ENCODE results near the gene ALOX15B.
"Not testable (repeated sequence)": the region's sequence is repeated elsewhere in the genome, so short reads cannot be mapped to it uniquely, and the experiment has no call there.

ALOX15B gene

GRCh38 chr17:8075574-8076342, 36.9 kb downstream of the ALOX15B start:
- H3K4me1 Mint-ChIP-seq = peaks cover 32% of the 10 kb centered on the region
- peaks cover 20% of the 10 kb centered on the region for H3K27me3 Mint-ChIP-seq
- H3K27ac Mint-ChIP-seq = no peak overlapping the region
- no peaks in the 10 kb centered on the region for H3K9me3 Mint-ChIP-seq
- no peaks in the 10 kb centered on the region for H3K36me3 Mint-ChIP-seq
- H3K4me3 Mint-ChIP-seq = no peak overlapping the region

GRCh38 chr17:8076502-8077266, 37.8 kb downstream of the ALOX15B start:
- Mint-ChIP-seq H3K27me3 (peaks cover 19% of the 10 kb centered on the region), H3K4me1 (peaks cover 35% of the 10 kb centered on the region), H3K4me3 (no peak overlapping the region), H3K27ac (peak overlapping the region; percentile 68), H3K9me3 (no peaks in the 10 kb centered on the region), H3K36me3 (no peaks in the 10 kb centered on the region)

GRCh38 chr17:8077939-8078338, 39.1 kb downstream of the ALOX15B start:
- peaks cover 32% of the 10 kb centered on the region for H3K4me1 Mint-ChIP-seq
- peak overlapping the region; percentile 19 for H3K27ac Mint-ChIP-seq
- H3K4me3 Mint-ChIP-seq = peak overlapping the region; percentile 15
- H3K27me3 Mint-ChIP-seq = peaks cover 14% of the 10 kb centered on the region
- H3K36me3 Mint-ChIP-seq, H3K9me3 Mint-ChIP-seq: not testable (repeated sequence)

GRCh38 chr17:8079291-8080207, 40.7 kb downstream of the ALOX15B start:
- no peaks in the 10 kb centered on the region for H3K36me3 Mint-ChIP-seq
- H3K9me3 Mint-ChIP-seq = no peaks in the 10 kb centered on the region
- peaks cover 20% of the 10 kb centered on the region for H3K4me1 Mint-ChIP-seq
- peaks cover 5% of the 10 kb centered on the region for H3K27me3 Mint-ChIP-seq
- peak overlapping the region; percentile 93 for H3K4me3 Mint-ChIP-seq
- peak overlapping the region; percentile 84 for H3K27ac Mint-ChIP-seq

- peaks cover 15% of the 10 kb centered on the region for H3K4me1 Mint-ChIP-seq
- no peak overlapping the region for H3K27ac Mint-ChIP-seq
- no peaks in the 10 kb centered on the region for H3K36me3 Mint-ChIP-seq
- H3K4me3 Mint-ChIP-seq = peak overlapping the region; percentile 93
- no peaks in the 10 kb centered on the region for H3K9me3 Mint-ChIP-seq
- H3K27me3 Mint-ChIP-seq = no peaks in the 10 kb centered on the region
Observed at GRCh38 chr17:8080208-8080798, 41.4 kb downstream of the ALOX15B start.

GRCh38 chr17:8080799-8081219, 42.0 kb downstream of the ALOX15B start:
- peaks cover 15% of the 10 kb centered on the region for H3K4me1 Mint-ChIP-seq
- H3K4me3 Mint-ChIP-seq = no peak overlapping the region
- H3K9me3 Mint-ChIP-seq = no peaks in the 10 kb centered on the region
- H3K27ac Mint-ChIP-seq = no peak overlapping the region
- H3K27me3 Mint-ChIP-seq = no peaks in the 10 kb centered on the region
- H3K36me3 Mint-ChIP-seq = no peaks in the 10 kb centered on the region

- Mint-ChIP-seq H3K4me1 (peaks cover 15% of the 10 kb centered on the region), H3K9me3 (no peaks in the 10 kb centered on the region), H3K27me3 (no peaks in the 10 kb centered on the region), H3K27ac (no peak overlapping the region), H3K4me3 (peak overlapping the region; percentile 51), H3K36me3 (no peaks in the 10 kb centered on the region)
Observed at GRCh38 chr17:8081876-8082275, 43.0 kb downstream of the ALOX15B start.

GRCh38 chr17:8082292-8082691, 43.4 kb downstream of the ALOX15B start:
- Mint-ChIP-seq H3K27me3 (no peaks in the 10 kb centered on the region), H3K4me3 (no peak overlapping the region), H3K27ac (no peak overlapping the region), H3K4me1 (peaks cover 15% of the 10 kb centered on the region), H3K36me3 (no peaks in the 10 kb centered on the region), H3K9me3 (no peaks in the 10 kb centered on the region)

GRCh38 chr17:8084250-8084649, 45.4 kb downstream of the ALOX15B start:
- Mint-ChIP-seq H3K36me3 (no peaks in the 10 kb centered on the region), H3K27ac (no peak overlapping the region), H3K27me3 (no peaks in the 10 kb centered on the region), H3K9me3 (no peaks in the 10 kb centered on the region), H3K4me3 (no peak overlapping the region), H3K4me1 (peaks cover 12% of the 10 kb centered on the region)

GRCh38 chr17:8087075-8087951, 48.5 kb downstream of the ALOX15B start, which contains the start of gene ALOX12B:
Gene ALOX12B, minus strand, starts transcription at chr17:8087716. Its CDS starts 274 bp downstream, at chr17:8087442.
- H3K4me3 Mint-ChIP-seq = no peak within 1 kb of the TSS
- H3K9me3 Mint-ChIP-seq = no peaks in the 10 kb centered on the region
- H3K27me3 Mint-ChIP-seq = peaks cover 3% of the 10 kb centered on the region
- H3K4me1 Mint-ChIP-seq = no peaks in the 10 kb centered on the region
- no peaks in the 10 kb centered on the region for H3K36me3 Mint-ChIP-seq
- H3K27ac Mint-ChIP-seq = no peak within 1 kb of the TSS

- Mint-ChIP-seq H3K4me3 (no peak overlapping the region), H3K27ac (no peak overlapping the region), H3K27me3 (peaks cover 3% of the 10 kb centered on the region), H3K4me1 (no peaks in the 10 kb centered on the region), H3K9me3 (no peaks in the 10 kb centered on the region), H3K36me3 (no peaks in the 10 kb centered on the region)
Observed at GRCh38 chr17:8087952-8088230, 49.0 kb downstream of the ALOX15B start.

- Mint-ChIP-seq H3K27me3 (peaks cover 3% of the 10 kb centered on the region), H3K9me3 (no peaks in the 10 kb centered on the region), H3K4me3 (no peak overlapping the region), H3K36me3 (no peaks in the 10 kb centered on the region), H3K27ac (no peak overlapping the region), H3K4me1 (peaks cover 10% of the 10 kb centered on the region)
Observed at GRCh38 chr17:8089728-8090127, 50.9 kb downstream of the ALOX15B start.

GRCh38 chr17:8091033-8091687, 52.3 kb downstream of the ALOX15B start:
- Mint-ChIP-seq H3K36me3 (no peaks in the 10 kb centered on the region), H3K9me3 (no peaks in the 10 kb centered on the region), H3K4me1 (peaks cover 17% of the 10 kb centered on the region), H3K27ac (no peak overlapping the region), H3K27me3 (peaks cover 3% of the 10 kb centered on the region), H3K4me3 (no peak overlapping the region)

GRCh38 chr17:8095361-8095760, 56.5 kb downstream of the ALOX15B start:
- H3K4me3 Mint-ChIP-seq = no peak overlapping the region
- peaks cover 17% of the 10 kb centered on the region for H3K4me1 Mint-ChIP-seq
- no peak overlapping the region for H3K27ac Mint-ChIP-seq
- H3K9me3 Mint-ChIP-seq = no peaks in the 10 kb centered on the region
- peaks cover 1% of the 10 kb centered on the region for H3K27me3 Mint-ChIP-seq
- no peaks in the 10 kb centered on the region for H3K36me3 Mint-ChIP-seq

Measured in activated naive CD4-positive, alpha-beta T cell treated with anti-CD3 and anti-CD28 coated beads, Interleukin-2, amount 50 U/mL, for 24 hours (primary cell).